Lower lobe of right lung (tissue), 2 donors: ENCODE results near the gene CLCN7. TPM values are rescaled to one million over a fixed set of nuclear protein-coding genes. Genes with fewer than 3 reads are reported as not detected.

Source experiments
- ATAC-seq, 2 donors: fragments of 200-7000 bp; cut with Tn5 transposase; one replicate each; pipeline ENCODE4 v1.9.1; 2020 to 2022; ENCODE audit warnings: mild to moderate bottlenecking in 2 of 2, moderate library complexity in 2 of 2
- DNase-seq: peaks from one replicate; pipeline ENCODE4 v3.0.0-alpha.2; 2020
- H3K27ac ChIP-seq: fragments of 200-600 bp; one replicate; pipeline ENCODE4 v1.8.0; 2022
- H3K27me3 ChIP-seq: fragments of 200-600 bp; one replicate; pipeline ENCODE4 v1.8.0; 2022; ENCODE audit warnings: low read depth
- H3K36me3 ChIP-seq: fragments of 200-600 bp; one replicate; pipeline ENCODE4 v1.8.0; 2022; ENCODE audit warnings: mild to moderate bottlenecking
- H3K4me1 ChIP-seq: fragments of 200-600 bp; one replicate; pipeline ENCODE4 v1.8.0; 2022
- H3K4me3 ChIP-seq: fragments of 200-600 bp; one replicate; pipeline ENCODE4 v1.8.0; 2022; ENCODE audit warnings: mild to moderate bottlenecking
- H3K9me3 ChIP-seq: fragments of 200-600 bp; one replicate; pipeline ENCODE4 v1.8.0; 2022
- CTCF ChIP-seq: fragments of 200-600 bp; IDR thresholded peaks from one replicate; pipeline ENCODE4 v1.8.0; 2022; ENCODE audit warnings: antibody characterized with exemption, mild to moderate bottlenecking
- intact Hi-C: fragments of 100-400 bp; cut with DNase I; formaldehyde crosslinking; loops from one replicate; pipeline ENCODE4 v1.11.0; 2022
- total RNA-seq: library from RNA; stranded (reverse); fragmentation: NEBNext Ultra II Directional; extraction: Animal tissue kit (Norgen Biotek cat#: 25700); gene quantifications from one replicate; pipeline ENCODE4 v1.2.1, GENCODE V29; 2021
- donor health status: DM: no; HTN: yes; CAD: no; lungs with severe emphysema.

CLCN7 gene
- total RNA-seq, 1 donor from 2014 or later = 146 TPM

GRCh38 chr16:1461146-1461545, 13.7 kb downstream of the CLCN7 start:
- no peak for DNase-seq
- no peak for ATAC-seq
- H3K36me3 ChIP-seq = peaks cover 70% of the 10 kb centered on the region

GRCh38 chr16:1460602-1461138, 14.2 kb downstream of the CLCN7 start:
- H3K4me3 ChIP-seq = no peak overlapping the region
- H3K36me3 ChIP-seq = peaks cover 74% of the 10 kb centered on the region
- ATAC-seq (peak in 1 of 2 donors; percentile 6), DNase-seq (peak; percentile 37)
- H3K27ac ChIP-seq = no peak overlapping the region
- H3K4me1 ChIP-seq = no peaks in the 10 kb centered on the region
- H3K27me3 ChIP-seq = no peaks in the 10 kb centered on the region
- no peaks in the 10 kb centered on the region for H3K9me3 ChIP-seq
- intact Hi-C loops = no loop called here
- no peak for TF ChIP-seq CTCF

More at GRCh38 chr16:1461146-1461545, 13.7 kb downstream of the CLCN7 start:
- Histone ChIP-seq H3K4me3 (no peak overlapping the region), H3K27ac (no peak overlapping the region), H3K4me1 (no peaks in the 10 kb centered on the region), H3K27me3 (no peaks in the 10 kb centered on the region), H3K9me3 (no peaks in the 10 kb centered on the region)
- TF ChIP-seq CTCF = no peak
- intact Hi-C loops = no loop called here

- TF ChIP-seq CTCF = no peak
- no peak overlapping the region for H3K27ac ChIP-seq
- intact Hi-C loops = no loop called here
- no peaks in the 10 kb centered on the region for H3K9me3 ChIP-seq
- H3K36me3 ChIP-seq = peaks cover 81% of the 10 kb centered on the region
- H3K4me1 ChIP-seq = no peaks in the 10 kb centered on the region
- H3K27me3 ChIP-seq = no peaks in the 10 kb centered on the region
- peak; percentile 35 for DNase-seq
- no peak for ATAC-seq
- no peak overlapping the region for H3K4me3 ChIP-seq
Measured at GRCh38 chr16:1459967-1460366, 14.9 kb downstream of the CLCN7 start.

- intact Hi-C loops = no loop called here
- Histone ChIP-seq H3K4me3 (no peak overlapping the region), H3K27me3 (no peaks in the 10 kb centered on the region), H3K27ac (no peak overlapping the region), H3K4me1 (no peaks in the 10 kb centered on the region), H3K9me3 (no peaks in the 10 kb centered on the region), H3K36me3 (peaks cover 84% of the 10 kb centered on the region)
- DNase-seq (no peak), ATAC-seq (no peak)
- TF ChIP-seq CTCF = no peak
Measured at GRCh38 chr16:1458977-1459341, 15.9 kb downstream of the CLCN7 start.

- Histone ChIP-seq H3K27me3 (no peaks in the 10 kb centered on the region), H3K4me1 (no peaks in the 10 kb centered on the region), H3K27ac (no peak overlapping the region), H3K36me3 (peaks cover 84% of the 10 kb centered on the region), H3K4me3 (no peak overlapping the region), H3K9me3 (no peaks in the 10 kb centered on the region)
- no peak for DNase-seq
- ATAC-seq = no peak
- intact Hi-C loops = no loop called here
- no peak for TF ChIP-seq CTCF
Measured at GRCh38 chr16:1458336-1458976, 16.4 kb downstream of the CLCN7 start.
